Measurements from ENCODE around the gene PCDHGC3.
A peak's percentile ranks its signal among the peaks of the same experiment; 100 is the strongest.

Gene PCDHGC3

DNA sequence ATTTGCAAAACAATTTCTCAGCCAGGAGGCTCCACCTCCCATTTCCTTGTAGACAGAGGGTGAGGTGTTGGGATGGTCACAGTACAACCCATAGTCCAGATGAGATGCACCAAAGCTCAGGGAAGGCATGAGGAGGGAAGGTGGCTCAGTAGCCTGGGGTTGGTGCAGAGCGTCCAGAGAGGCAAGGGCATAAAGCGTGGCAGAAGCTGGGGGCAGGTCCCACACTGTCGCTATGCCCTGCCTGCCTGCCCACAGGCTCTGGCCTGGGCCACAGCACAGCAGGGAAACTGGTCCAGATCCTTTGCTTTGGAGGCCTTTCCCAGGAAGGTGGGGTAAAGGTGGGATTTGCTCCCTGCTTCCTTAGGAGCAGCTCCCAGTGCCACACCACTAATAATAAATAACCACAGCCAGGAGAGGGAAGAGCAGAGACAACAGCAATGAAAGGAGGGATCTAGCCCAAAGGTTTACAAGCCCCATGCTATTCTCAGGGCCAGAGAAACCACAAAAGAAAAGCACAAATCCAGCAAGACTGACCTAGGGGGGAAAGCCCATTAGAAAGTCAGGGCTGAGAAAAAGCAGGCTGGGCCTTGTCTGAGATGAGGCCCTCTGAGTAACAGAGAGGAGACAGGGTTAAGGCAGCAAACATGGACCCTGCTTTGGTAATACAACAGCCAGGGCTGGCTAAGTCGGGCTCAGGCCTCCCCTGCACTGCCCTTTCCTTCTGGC is 40.3 kb downstream of the PCDHGC3 start:
- peak overlapping the region; percentile 79 for H3K4me3 ChIP-seq (ENCODE audit: low read length)
- H3K36me3 ChIP-seq (ENCODE audit: control insufficient read depth, low read length), result peaks cover 81% of the 10 kb centered on the region
- TF ChIP-seq CTCF (IDR thresholded peaks at IDR 0.05; ENCODE audit: low read depth, low read length, poor library complexity, severe bottlenecking), result no peak
- TF ChIP-seq EZH2phosphoT487 (IDR thresholded peaks at IDR 0.05; ENCODE audit: borderline replicate concordance, low read length), result no peak
- no peaks in the 10 kb centered on the region for H3K27me3 ChIP-seq (ENCODE audit: control insufficient read depth, low read length)
- H3K4me2 ChIP-seq (ENCODE audit: low read length), result peak overlapping the region; percentile 97
- H3K27ac ChIP-seq (ENCODE audit: low read depth, low read length), result peak overlapping the region; percentile 100
- peaks cover 4% of the 10 kb centered on the region; the same call in 1 of the 2 replicates for H3K79me2 ChIP-seq (ENCODE audit: control insufficient read depth, low read length)
- peaks cover 35% of the 10 kb centered on the region for H3F3A ChIP-seq (ENCODE audit: control insufficient read depth, insufficient read depth)
- peaks cover 80% of the 10 kb centered on the region for H3K4me1 ChIP-seq (ENCODE audit: control insufficient read depth, low read length)
- H4K20me1 ChIP-seq (ENCODE audit: control insufficient read depth, insufficient read depth, low read depth, low read length), result no peaks in the 10 kb centered on the region
- H3K9me3 ChIP-seq (ENCODE audit: control insufficient read depth, insufficient read depth, low read length), result no peaks in the 10 kb centered on the region
- H3K9me2 ChIP-seq (replicated peaks; ENCODE audit: control insufficient read depth, low read length), result no peaks in the 10 kb centered on the region

DNA sequence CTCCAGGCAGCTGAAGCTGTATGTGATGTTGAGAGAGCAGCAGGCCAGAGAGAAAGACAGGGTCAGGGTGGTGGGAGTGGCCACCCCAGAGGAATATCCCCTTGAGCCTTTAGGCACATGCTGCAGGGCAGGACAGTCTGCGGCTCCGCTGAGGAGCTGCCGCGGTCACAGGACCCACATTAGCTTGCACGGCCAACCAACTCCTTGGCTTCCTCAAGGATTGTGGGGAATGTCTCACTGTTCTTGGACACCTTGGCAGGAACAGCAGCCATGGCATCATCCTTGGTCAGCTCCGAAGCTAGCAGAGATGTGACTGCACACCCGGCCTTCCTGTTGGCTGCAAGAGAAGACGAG is 40.9 kb downstream of the PCDHGC3 start:
- Histone ChIP-seq H3K4me3 (ENCODE audit: low read length) (no peak overlapping the region), H3K27me3 (ENCODE audit: control insufficient read depth, low read length) (no peaks in the 10 kb centered on the region), H3K9me3 (ENCODE audit: control insufficient read depth, insufficient read depth, low read length) (no peaks in the 10 kb centered on the region), H3K27ac (ENCODE audit: low read depth, low read length) (peak overlapping the region; percentile 100), H4K20me1 (ENCODE audit: control insufficient read depth, insufficient read depth, low read depth, low read length) (no peaks in the 10 kb centered on the region), H3F3A (ENCODE audit: control insufficient read depth, insufficient read depth) (peaks cover 33% of the 10 kb centered on the region), H3K79me2 (ENCODE audit: control insufficient read depth, low read length) (0 out of 2 replicates have a peak, but pooled peaks cover 4% of the 10 kb centered on the region), H3K9me2 (replicated peaks; ENCODE audit: control insufficient read depth, low read length) (no peaks in the 10 kb centered on the region), H3K4me2 (ENCODE audit: low read length) (peak overlapping the region; percentile 97; the same call in 1 of the 2 replicates), H3K36me3 (ENCODE audit: control insufficient read depth, low read length) (peaks cover 82% of the 10 kb centered on the region), H3K4me1 (ENCODE audit: control insufficient read depth, low read length) (peaks cover 80% of the 10 kb centered on the region)
- TF ChIP-seq EZH2phosphoT487 (IDR thresholded peaks at IDR 0.05; ENCODE audit: borderline replicate concordance, low read length) (no peak), CTCF (IDR thresholded peaks at IDR 0.05; ENCODE audit: low read depth, low read length, poor library complexity, severe bottlenecking) (no peak)

DNA sequence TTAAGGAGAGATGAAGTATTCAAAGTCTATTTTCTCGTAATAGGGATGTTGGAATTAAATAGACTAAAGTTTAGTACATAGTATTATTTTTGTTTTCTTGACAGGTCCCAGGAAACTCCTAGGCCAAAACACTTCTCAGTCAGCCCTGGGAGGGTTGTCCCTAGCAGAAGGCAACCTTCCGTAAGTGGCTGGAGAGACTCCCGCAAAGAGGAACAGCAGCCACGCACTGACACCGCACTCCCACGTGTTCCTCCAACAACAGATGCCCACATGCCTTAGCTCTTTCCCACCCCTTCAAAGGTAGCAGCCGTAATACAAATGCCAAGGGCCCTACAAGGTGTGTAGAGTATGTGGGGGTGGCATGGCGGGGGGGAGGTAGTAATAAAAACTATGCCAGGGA is 41.5 kb downstream of the PCDHGC3 start:
- H4K20me1 ChIP-seq (ENCODE audit: control insufficient read depth, insufficient read depth, low read depth, low read length), result no peaks in the 10 kb centered on the region
- H3K4me1 ChIP-seq (ENCODE audit: control insufficient read depth, low read length), result peaks cover 80% of the 10 kb centered on the region
- TF ChIP-seq EZH2phosphoT487 (IDR thresholded peaks at IDR 0.05; ENCODE audit: borderline replicate concordance, low read length), result no peak
- no peak for TF ChIP-seq CTCF (IDR thresholded peaks at IDR 0.05; ENCODE audit: low read depth, low read length, poor library complexity, severe bottlenecking)
- no peaks in the 10 kb centered on the region for H3K27me3 ChIP-seq (ENCODE audit: control insufficient read depth, low read length)
- H3K9me2 ChIP-seq (replicated peaks; ENCODE audit: control insufficient read depth, low read length), result no peaks in the 10 kb centered on the region
- H3K36me3 ChIP-seq (ENCODE audit: control insufficient read depth, low read length), result peaks cover 83% of the 10 kb centered on the region
- no peak overlapping the region for H3K4me3 ChIP-seq (ENCODE audit: low read length)
- no peaks in the 10 kb centered on the region for H3K79me2 ChIP-seq (ENCODE audit: control insufficient read depth, low read length)
- peak overlapping the region; percentile 100 for H3K27ac ChIP-seq (ENCODE audit: low read depth, low read length)
- H3K4me2 ChIP-seq (ENCODE audit: low read length), result no peak overlapping the region
- H3F3A ChIP-seq (ENCODE audit: control insufficient read depth, insufficient read depth), result peaks cover 31% of the 10 kb centered on the region
- H3K9me3 ChIP-seq (ENCODE audit: control insufficient read depth, insufficient read depth, low read length), result no peaks in the 10 kb centered on the region

All from DOHH2 (cell line).